Renal cortical epithelial cell (primary cell): ENCODE results near the gene P2RY6. TPM values are rescaled to one million over a fixed set of nuclear protein-coding genes. Genes with fewer than 3 reads are reported as not detected.

Source experiments
- DNase-seq: peaks from one replicate; pipeline ENCODE4 v3.0.0-alpha.2; 2011; ENCODE audit warnings: low read depth
- total RNA-seq: library from RNA; depleted of rRNA; stranded (reverse); fragments of >200 nt; gene quantifications from 2 replicates; pipeline ENCODE4 v1.2.3, GENCODE V29; 2014

The P2RY6 gene
- total RNA-seq, 1 donor from 2014 or later: 10.9 TPM

- no peak for DNase-seq
Measured at GRCh38 chr11:73315293-73316020, 43.3 kb downstream of the P2RY6 start.

GRCh38 chr11:73316422-73316821, 44.3 kb downstream of the P2RY6 start:
- no peak for DNase-seq

- peak; percentile 19 for DNase-seq
Measured at GRCh38 chr11:73317373-73317772, 45.2 kb downstream of the P2RY6 start.

- peak; percentile 17 for DNase-seq
Measured at GRCh38 chr11:73317803-73318202, 45.7 kb downstream of the P2RY6 start.

GRCh38 chr11:73318501-73319011, 46.4 kb downstream of the P2RY6 start:
- DNase-seq: peak; percentile 85

- peak; percentile 19 for DNase-seq
Measured at GRCh38 chr11:73320763-73321603, 48.8 kb downstream of the P2RY6 start.

- peak; percentile 19 for DNase-seq
Measured at GRCh38 chr11:73321604-73322381, 49.7 kb downstream of the P2RY6 start.

GRCh38 chr11:73322382-73323306, 50.5 kb downstream of the P2RY6 start:
- no peak for DNase-seq

- DNase-seq: no peak
Measured at GRCh38 chr11:73323464-73323863, 51.3 kb downstream of the P2RY6 start.

GRCh38 chr11:73324116-73324515, 52.0 kb downstream of the P2RY6 start:
- DNase-seq: no peak

- DNase-seq: no peak
Measured at GRCh38 chr11:73324665-73325035, 52.5 kb downstream of the P2RY6 start.

GRCh38 chr11:73325036-73325981, 53.2 kb downstream of the P2RY6 start:
- DNase-seq: no peak

GRCh38 chr11:73326929-73327811, 55.0 kb downstream of the P2RY6 start:
- peak; percentile 74 for DNase-seq

GRCh38 chr11:73327812-73328364, 55.8 kb downstream of the P2RY6 start:
- no peak for DNase-seq

GRCh38 chr11:73330569-73331093, 58.5 kb downstream of the P2RY6 start:
- DNase-seq: peak; percentile 54

- DNase-seq: peak; percentile 65
Measured at GRCh38 chr11:73331138-73331916, 59.2 kb downstream of the P2RY6 start.

- no peak for DNase-seq
Measured at GRCh38 chr11:73333173-73333572, 61.0 kb downstream of the P2RY6 start.
